Hematopoietic multipotent progenitor cell treated with erythropoietin and hydrocortisone succinate and interleukin-3 and kit ligand, for 15 days (in vitro differentiated cells): ENCODE results near the gene NME2.
A peak's percentile ranks its signal among the peaks of the same experiment; 100 is the strongest.
"Not testable (repeated sequence)": the region's sequence is repeated elsewhere in the genome, so short reads cannot be mapped to it uniquely, and the experiment has no call there.

Experiments
- DNase-seq: peaks from one replicate; pipeline ENCODE4 v3.0.0-alpha.2; 2015; ENCODE audit warnings: low spot score

The NME2 gene

GRCh38 chr17:51153210-51154072 lies 12.8 kb upstream of the NME2 start, which contains the start of gene NME1:
TSS of gene NME1 (plus strand) at chr17:51153559. CDS start at chr17:51155655, 2,096 bp downstream.
- DNase-seq: peak; percentile 98

DNA sequence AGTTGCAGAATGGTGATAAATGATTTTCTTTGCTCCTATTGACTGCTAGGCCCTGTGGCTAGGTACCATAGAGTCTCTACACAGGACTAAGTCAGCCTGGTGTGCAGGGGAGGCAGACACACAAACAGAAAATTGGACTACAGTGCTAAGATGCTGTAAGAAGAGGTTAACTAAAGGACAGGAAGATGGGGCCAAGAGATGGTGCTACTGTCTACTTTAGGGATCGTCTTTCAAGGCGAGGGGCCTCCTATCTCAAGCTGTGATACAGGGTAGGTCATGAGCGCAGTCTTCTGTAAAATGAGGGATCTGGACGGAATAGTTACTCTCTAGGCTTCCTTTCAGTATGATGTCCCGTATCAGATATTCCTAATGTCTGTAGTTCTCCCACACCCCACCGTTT lies 12.0 kb upstream of the NME2 start:
- DNase-seq: no peak

DNA sequence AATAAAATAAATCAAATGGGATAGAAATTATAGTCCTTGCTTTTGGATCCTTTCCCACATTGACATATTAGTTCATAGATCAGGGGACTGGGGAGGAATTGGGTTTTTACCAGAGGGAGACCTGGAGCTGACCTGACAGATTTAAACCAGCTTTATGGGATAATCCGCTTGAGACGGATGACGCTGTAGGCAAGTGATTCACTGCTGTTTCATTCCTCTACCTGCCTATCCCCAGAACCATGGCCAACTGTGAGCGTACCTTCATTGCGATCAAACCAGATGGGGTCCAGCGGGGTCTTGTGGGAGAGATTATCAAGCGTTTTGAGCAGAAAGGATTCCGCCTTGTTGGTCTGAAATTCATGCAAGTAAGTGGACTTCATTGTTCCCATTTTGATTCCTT lies 10.8 kb upstream of the NME2 start:
- DNase-seq: no peak

GRCh38 chr17:51159604-51160003 lies 6.6 kb upstream of the NME2 start:
- no peak for DNase-seq

- no peak for DNase-seq
Measured at GRCh38 chr17:51161541-51161940, 4.7 kb upstream of the NME2 start.

DNA sequence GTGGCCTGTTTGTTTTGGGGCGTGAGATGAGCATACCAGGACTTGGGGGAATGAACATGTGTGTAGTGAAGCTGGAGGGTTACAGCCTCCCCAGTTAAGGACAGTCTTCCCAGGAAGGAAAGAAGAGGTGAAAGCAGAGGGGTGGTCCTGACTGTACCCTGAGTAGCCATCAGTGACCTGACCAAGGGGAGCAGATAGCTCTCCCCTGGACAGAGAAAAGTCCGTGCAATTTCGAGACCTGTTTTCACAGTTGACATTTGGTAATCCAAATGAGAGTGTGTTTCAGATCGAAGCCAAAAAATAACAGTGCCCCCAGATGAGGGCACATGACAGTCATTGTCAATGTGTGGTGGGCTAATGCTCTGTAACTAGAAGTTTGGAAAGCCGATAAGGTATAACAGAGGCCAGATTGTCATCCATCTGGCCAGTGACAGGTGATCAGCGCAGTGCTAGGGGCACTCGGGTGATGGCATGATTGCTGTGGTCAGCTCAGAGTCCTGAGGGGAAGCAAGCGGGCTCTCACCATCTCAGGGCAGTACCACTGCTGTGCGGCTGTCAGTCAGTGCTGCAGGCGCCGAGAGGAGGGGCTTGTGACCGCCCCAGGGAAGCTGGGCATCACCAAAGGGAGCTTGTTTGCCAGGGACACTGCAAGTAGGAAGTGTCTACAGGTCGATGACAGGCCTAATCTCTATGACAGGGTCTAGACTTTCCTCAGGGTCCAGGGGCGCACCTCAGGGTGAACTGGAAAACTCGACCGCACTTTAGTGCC lies 1.1 kb upstream of the NME2 start:
- no peak for DNase-seq

GRCh38 chr17:51165680-51166197 lies 472 bp upstream of the NME2 start:
- no peak for DNase-seq

GRCh38 chr17:51166987-51167931 lies 1.0 kb downstream of the NME2 start:
- DNase-seq: peak; percentile 47

- no peak for DNase-seq
Measured at GRCh38 chr17:51169340-51169739, 3.1 kb downstream of the NME2 start.

DNA sequence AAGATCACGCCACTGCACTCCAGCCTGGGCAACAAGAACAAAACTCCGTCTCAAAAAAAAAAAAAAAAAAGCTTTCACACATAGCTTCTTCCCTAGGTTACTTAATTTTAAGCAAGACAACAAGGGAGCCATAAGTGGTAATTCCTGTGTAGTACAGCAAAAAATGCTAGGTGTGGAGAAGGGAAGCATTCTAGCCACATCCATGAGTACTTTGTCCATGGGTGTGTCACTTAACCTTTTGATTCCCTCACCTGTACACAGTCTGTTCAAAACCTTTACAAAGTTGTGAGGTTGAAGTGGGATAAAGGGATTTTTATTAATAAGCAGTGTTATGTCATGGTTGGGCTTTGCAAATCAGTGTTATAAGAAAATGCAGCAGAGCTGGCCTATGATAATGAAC lies 4.5 kb downstream of the NME2 start:
- no peak for DNase-seq

GRCh38 chr17:51172030-51172429 lies 5.8 kb downstream of the NME2 start:
- not testable (repeated sequence) for DNase-seq

DNA sequence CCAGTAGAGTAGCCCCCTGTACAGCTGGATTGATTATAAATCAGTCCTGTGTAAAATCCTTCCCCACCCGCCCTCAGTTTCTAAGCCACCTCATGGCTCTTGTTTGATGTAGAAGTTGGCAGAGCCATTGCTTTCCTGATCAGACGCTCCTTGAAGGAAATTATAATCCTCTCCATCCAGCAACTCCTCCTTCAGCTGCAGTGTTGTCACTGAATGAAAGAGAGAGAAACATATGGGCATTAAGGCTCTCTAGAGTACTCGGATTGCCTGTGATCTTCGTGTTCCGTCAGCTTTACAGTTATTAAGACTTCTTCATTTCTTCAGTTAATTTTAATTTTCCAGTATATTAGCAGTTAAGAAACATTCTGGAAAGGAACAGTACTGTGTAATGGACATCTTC lies 14.3 kb downstream of the NME2 start:
- DNase-seq: no peak

- DNase-seq: no peak
Measured at GRCh38 chr17:51184124-51184523, 17.9 kb downstream of the NME2 start.

- no peak for DNase-seq
Measured at GRCh38 chr17:51185763-51186332, 19.6 kb downstream of the NME2 start.

DNA sequence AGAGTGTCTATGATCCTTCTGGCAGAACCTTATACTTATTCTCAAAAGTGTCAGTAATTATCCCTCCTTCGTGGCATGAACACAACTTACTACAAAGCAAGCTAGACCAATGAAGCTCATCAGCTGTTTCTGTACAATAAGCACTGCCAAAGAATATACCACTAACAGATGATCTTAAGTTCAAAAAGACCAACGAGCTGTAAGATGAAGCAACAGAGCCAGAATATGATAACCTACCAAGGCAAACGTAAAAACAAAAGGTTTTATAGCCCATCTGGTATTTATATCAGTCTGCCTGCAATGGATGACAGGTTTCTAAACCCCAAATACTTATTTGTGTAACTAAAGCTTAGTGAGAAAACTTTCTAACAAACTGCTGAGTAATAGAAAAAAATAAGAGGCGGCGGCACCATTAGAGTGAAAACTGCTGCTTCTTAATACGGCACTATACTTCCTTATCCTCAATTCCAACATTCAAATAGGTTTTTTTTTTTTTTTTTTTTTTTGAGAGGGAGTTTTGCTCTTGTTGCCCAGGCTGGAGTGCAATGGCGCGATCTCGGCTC lies 22.1 kb downstream of the NME2 start:
- DNase-seq: no peak

DNA sequence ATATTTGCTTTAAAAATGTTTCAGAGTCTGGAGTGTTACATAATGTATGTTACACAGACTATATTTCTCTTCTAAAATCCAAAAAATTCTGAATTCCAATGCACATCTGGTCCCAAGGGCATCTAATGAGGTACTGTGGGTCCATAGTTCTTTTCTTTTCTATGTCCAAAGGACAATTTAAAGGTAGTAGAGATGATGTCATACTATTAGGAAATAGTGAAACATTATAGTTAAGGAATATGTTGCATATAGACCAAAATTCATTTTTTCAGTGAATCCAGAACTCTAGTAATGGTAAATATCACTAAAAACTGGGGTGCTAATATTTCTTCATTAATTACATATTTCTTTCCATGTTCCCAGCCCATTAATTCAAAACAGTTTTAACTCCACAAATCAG lies 23.0 kb downstream of the NME2 start:
- DNase-seq: no peak

DNA sequence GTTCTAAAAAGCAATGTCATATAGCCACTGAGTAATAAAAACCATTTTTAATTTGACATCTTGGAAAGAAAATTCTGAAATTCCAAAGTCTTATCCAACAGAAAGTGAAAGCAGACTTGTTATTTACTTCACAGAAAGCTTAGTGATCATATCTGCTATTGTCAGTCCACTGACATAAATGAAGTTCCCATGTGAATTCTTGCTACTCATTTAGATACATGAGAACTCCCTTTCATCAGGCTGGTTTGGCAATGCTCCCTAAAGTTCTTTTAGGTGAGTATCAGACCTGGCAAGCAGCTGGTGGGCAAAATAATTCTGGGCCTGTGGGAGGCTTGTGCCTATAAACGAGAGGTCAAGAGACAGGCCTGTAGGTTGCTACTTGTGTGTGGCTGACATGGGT lies 23.4 kb downstream of the NME2 start:
- no peak for DNase-seq

DNA sequence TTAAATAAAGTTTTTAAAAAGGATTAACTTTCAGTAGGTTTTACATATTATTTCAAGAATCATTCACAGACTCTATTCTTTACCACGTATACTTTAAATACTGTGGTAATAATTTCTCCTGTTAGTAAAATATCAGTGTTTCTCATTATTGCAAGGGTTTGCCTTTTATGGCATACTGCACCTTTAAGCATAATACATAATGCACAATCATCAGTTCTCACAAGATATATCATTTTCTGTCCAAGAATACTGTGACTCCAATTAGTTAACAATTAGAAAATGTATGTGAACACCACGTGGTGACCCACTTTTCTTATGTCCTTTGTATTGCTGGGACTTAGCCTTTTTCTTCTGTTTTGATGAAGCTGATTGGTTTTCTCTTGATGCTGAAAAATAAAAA lies 25.7 kb downstream of the NME2 start:
- DNase-seq: no peak

- DNase-seq: no peak
Measured at GRCh38 chr17:51197754-51198153, 31.5 kb downstream of the NME2 start.

DNA sequence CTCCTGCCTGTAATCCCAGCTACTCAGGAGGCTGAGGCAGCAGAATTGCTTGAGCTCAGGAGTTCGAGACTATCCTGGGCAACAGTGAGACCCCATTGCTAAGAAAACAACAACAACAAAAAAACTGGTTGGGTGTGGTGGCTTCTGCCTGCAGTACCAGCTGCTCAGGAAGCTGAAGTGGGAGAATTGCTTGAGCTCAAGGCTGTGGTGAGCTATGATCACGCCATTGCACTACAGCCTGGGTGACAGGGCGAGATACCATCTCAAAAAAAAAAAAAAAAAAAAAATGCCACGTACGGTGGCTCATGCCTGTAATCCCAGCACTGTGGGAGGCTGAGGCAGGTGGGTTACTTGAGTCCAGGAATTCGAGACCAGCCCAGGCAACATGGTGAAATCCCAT lies 34.1 kb downstream of the NME2 start:
- no peak for DNase-seq

GRCh38 chr17:51200846-51201245 lies 34.6 kb downstream of the NME2 start:
- DNase-seq: no peak
